Measurements from ENCODE around the gene PLXDC2.

The PLXDC2 gene

DNA sequence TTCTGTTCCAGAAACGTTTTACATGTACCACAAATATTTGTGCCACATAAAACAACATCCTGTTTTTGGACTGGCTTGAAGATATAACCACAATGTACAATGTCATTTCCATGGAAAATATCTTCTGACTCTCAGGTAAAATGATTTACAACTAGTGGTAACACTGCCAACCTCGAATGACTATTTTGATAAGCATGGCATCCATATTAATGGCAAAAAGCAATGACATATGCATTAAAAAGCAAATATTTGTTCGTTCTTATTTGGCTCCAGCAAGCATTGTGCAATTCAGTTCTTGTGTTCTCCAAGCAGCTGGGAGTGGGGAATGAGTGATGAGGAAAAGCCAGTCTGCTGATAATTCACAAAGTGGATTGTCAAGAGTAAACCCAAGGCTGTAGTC is 289.0 kb downstream of the PLXDC2 start:
- Histone ChIP-seq H3K4me3 (ENCODE audit: low read depth, low read length) (no peak overlapping the region), H3K9me3 (ENCODE audit: control insufficient read depth, low read length) (no peaks in the 10 kb centered on the region), H3K36me3 (ENCODE audit: control insufficient read depth, insufficient read depth, low read length) (no peaks in the 10 kb centered on the region), H3K27ac (no peak overlapping the region), H3K4me1 (peaks cover 5% of the 10 kb centered on the region), H2AFZ (no peak overlapping the region), H3K9ac (no peak overlapping the region), H3K27me3 (ENCODE audit: control insufficient read depth, insufficient read depth, low read length) (no peaks in the 10 kb centered on the region), H3K4me2 (ENCODE audit: low read length) (no peak overlapping the region), H3K79me2 (peaks cover 9% of the 10 kb centered on the region)
- no peak for TF ChIP-seq CTCF (IDR thresholded peaks at IDR 0.05)

DNA sequence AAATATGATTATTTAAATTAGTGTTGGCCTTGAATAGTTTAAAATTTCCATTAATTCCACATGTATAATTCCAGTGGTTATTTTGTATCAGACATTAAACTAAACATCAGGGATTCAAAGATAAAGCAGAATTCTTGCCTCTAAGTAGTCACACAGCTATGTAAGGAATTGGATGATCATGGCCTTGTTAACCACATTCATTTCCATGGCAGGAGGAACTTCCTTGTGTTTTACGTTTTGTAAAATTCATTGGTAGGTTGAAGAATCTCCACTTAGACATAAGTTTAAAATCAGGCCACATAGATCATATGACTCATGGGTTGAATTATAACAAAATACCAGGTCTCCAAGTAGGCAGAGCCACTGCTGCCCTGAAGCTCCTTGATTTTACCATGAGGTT is 289.7 kb downstream of the PLXDC2 start:
- Histone ChIP-seq H3K79me2 (peaks cover 9% of the 10 kb centered on the region), H3K4me2 (ENCODE audit: low read length) (no peak overlapping the region), H3K4me3 (ENCODE audit: low read depth, low read length) (no peak overlapping the region), H3K4me1 (peaks cover 4% of the 10 kb centered on the region), H3K9me3 (ENCODE audit: control insufficient read depth, low read length) (no peaks in the 10 kb centered on the region), H3K27me3 (ENCODE audit: control insufficient read depth, insufficient read depth, low read length) (no peaks in the 10 kb centered on the region), H3K9ac (no peak overlapping the region), H3K27ac (no peak overlapping the region), H3K36me3 (ENCODE audit: control insufficient read depth, insufficient read depth, low read length) (no peaks in the 10 kb centered on the region), H2AFZ (no peak overlapping the region)
- TF ChIP-seq CTCF (IDR thresholded peaks at IDR 0.05): no peak

GRCh38 chr10:20108021-20108420 is 291.8 kb downstream of the PLXDC2 start:
- Histone ChIP-seq H3K4me2 (ENCODE audit: low read length) (no peak overlapping the region), H3K79me2 (no peaks in the 10 kb centered on the region), H3K9me3 (ENCODE audit: control insufficient read depth, low read length) (no peaks in the 10 kb centered on the region), H3K4me3 (ENCODE audit: low read depth, low read length) (no peak overlapping the region), H3K9ac (no peak overlapping the region), H2AFZ (no peak overlapping the region), H3K4me1 (no peaks in the 10 kb centered on the region), H3K36me3 (ENCODE audit: control insufficient read depth, insufficient read depth, low read length) (no peaks in the 10 kb centered on the region), H3K27ac (no peak overlapping the region), H3K27me3 (ENCODE audit: control insufficient read depth, insufficient read depth, low read length) (no peaks in the 10 kb centered on the region)
- TF ChIP-seq CTCF (IDR thresholded peaks at IDR 0.05): no peak

- no peak overlapping the region for H2AFZ ChIP-seq
- H3K36me3 ChIP-seq (ENCODE audit: control insufficient read depth, insufficient read depth, low read length): no peaks in the 10 kb centered on the region
- H3K9ac ChIP-seq: no peak overlapping the region
- no peaks in the 10 kb centered on the region for H3K4me1 ChIP-seq
- no peaks in the 10 kb centered on the region for H3K27me3 ChIP-seq (ENCODE audit: control insufficient read depth, insufficient read depth, low read length)
- TF ChIP-seq CTCF (IDR thresholded peaks at IDR 0.05): no peak
- no peak overlapping the region for H3K4me2 ChIP-seq (ENCODE audit: low read length)
- peaks cover 2% of the 10 kb centered on the region for H3K79me2 ChIP-seq
- no peak overlapping the region for H3K4me3 ChIP-seq (ENCODE audit: low read depth, low read length)
- H3K9me3 ChIP-seq (ENCODE audit: control insufficient read depth, low read length): no peaks in the 10 kb centered on the region
- no peak overlapping the region for H3K27ac ChIP-seq
These were observed 293.4 kb downstream of the PLXDC2 start for GRCh38 chr10:20109613-20110012.

Data from parathyroid adenoma (tissue), 2 donors.